K562 (cell line): Measurements from ENCODE around the gene MAP2K7. TPM values are rescaled to one million over a fixed set of nuclear protein-coding genes. Genes with fewer than 3 reads are reported as not detected.
A peak's percentile ranks its signal among the peaks of the same experiment; 100 is the strongest.

Experiments used
- ATAC-seq: fragments of 200-7000 bp; cut with Tn5 transposase; 3 replicates; pipeline ENCODE4 v1.9.1; 2020; ENCODE audit warnings: moderate library complexity
- BruUV-seq: library from RNA; stranded (reverse); fragments of 400-500 nt; replicated peaks from 2 replicates; lab custom pipeline; 2021; lab: Mats Ljungman, UMichigan
- CTCF ChIA-PET: fragments of 300-600 bp; formaldehyde crosslinking; extraction: SDS; loops from one replicate; lab custom pipeline; 2021; ENCODE audit warnings: low intra/inter-chr PET ratio; lab: Yijun Ruan, JAX
- POLR2A ChIA-PET: fragments of 300-600, 350-650 bp; sonication (Branson Sonifier 250); formaldehyde crosslinking; extraction: SDS; loops from one replicate; lab custom pipeline; 2021; ENCODE audit warnings: antibody characterized with exemption, inconsistent platforms; lab: Yijun Ruan, JAX
- DNase-seq, 4 experiments: peaks; one replicate each; pipeline versions ENCODE4 v3.0.0 to v3.0.0-alpha.2; 2011 to 2018; ENCODE audit warnings: low spot score in 3 of 4, mixed read lengths in 3 of 4; ENCODE audit errors: extremely low read depth in 1 of 4
- FAIRE-seq: peaks from 2 replicates; lab custom pipeline; 2011; peaks lifted over from hg19 to GRCh38; lab: Jason Lieb, UNC
- H2AFZ ChIP-seq: 2 replicates; pipeline ENCODE4 v1.6.0; 2011; ENCODE audit warnings: low read depth, low read length, control low read depth, inconsistent platforms
- H3K27ac ChIP-seq: fragments of 200-600 bp; 3 replicates; pipeline ENCODE4 v1.8.0; 2011; ENCODE audit warnings: low read depth, mild to moderate bottlenecking, control low read depth, inconsistent platforms, low read length, moderate library complexity, mixed read lengths; ENCODE audit errors: extremely low read depth
- H3K27me3 ChIP-seq, 2 experiments: fragments of 300-600 bp in 1 of 2; 2 replicates in 1 of 2; 3 replicates in 1 of 2; pipeline versions ENCODE4 v1.6.0 to v1.8.0; 2011; ENCODE audit warnings: inconsistent platforms in 2 of 2, low read length in 2 of 2, mild to moderate bottlenecking in 1 of 2, mixed read lengths in 1 of 2, moderate library complexity in 1 of 2; ENCODE audit not compliant: control insufficient read depth in 2 of 2, insufficient read depth in 2 of 2
- H3K36me3 ChIP-seq: fragments of 300-600 bp; 3 replicates; pipeline ENCODE4 v1.8.0; 2011; ENCODE audit warnings: mild to moderate bottlenecking, low read length, inconsistent platforms; ENCODE audit not compliant: control insufficient read depth, insufficient read depth
- H3K4me1 ChIP-seq, 2 experiments: fragments of 200-600 bp in 1 of 2; replicated peaks in 1 of 2; 2 replicates in 1 of 2; 3 replicates in 1 of 2; pipeline versions ENCODE4 v1.5.1 to v1.8.0; 2011; ENCODE audit warnings: inconsistent platforms in 2 of 2, low read length in 2 of 2, mild to moderate bottlenecking in 1 of 2, mixed read lengths in 1 of 2, moderate library complexity in 1 of 2; ENCODE audit not compliant: control insufficient read depth in 2 of 2, insufficient read depth in 2 of 2
- H3K4me2 ChIP-seq: 2 replicates; pipeline ENCODE4 v1.6.1; 2011; ENCODE audit warnings: low read length, control low read depth, inconsistent platforms, mixed read lengths; ENCODE audit not compliant: insufficient read depth
- H3K4me3 ChIP-seq: fragments of 200-600 bp; sonication (generic), shearing (Covaris generic); 2 replicates; pipeline ENCODE4 v1.5.1; 2016; ENCODE audit warnings: control low read depth, inconsistent platforms
- H3K79me2 ChIP-seq: fragments of 200-600 bp; 3 replicates; pipeline ENCODE4 v1.8.0; 2011; ENCODE audit warnings: low read length, inconsistent platforms; ENCODE audit not compliant: control insufficient read depth, insufficient read depth
- H3K9ac ChIP-seq, 2 experiments: 2 replicates each; pipeline versions ENCODE4 v1.6.0 to v1.6.1; 2011; ENCODE audit warnings: low read depth in 2 of 2, low read length in 2 of 2, control low read depth in 1 of 2, inconsistent platforms in 1 of 2, mild to moderate bottlenecking in 1 of 2, mixed read lengths in 1 of 2; ENCODE audit not compliant: insufficient read depth in 1 of 2
- H3K9me1 ChIP-seq: one replicate; pipeline ENCODE4 v1.6.0; 2011; ENCODE audit warnings: inconsistent platforms, mild to moderate bottlenecking, low read length, moderate library complexity; ENCODE audit not compliant: control insufficient read depth, insufficient read depth
- H3K9me3 ChIP-seq: replicated peaks from 2 replicates; pipeline ENCODE4 v1.5.1; 2011; ENCODE audit warnings: low read depth, low read length, inconsistent platforms; ENCODE audit not compliant: control insufficient read depth, insufficient read depth
- H4K20me1 ChIP-seq: replicated peaks from 2 replicates; pipeline ENCODE4 v1.6.1; 2011; ENCODE audit warnings: low read length, inconsistent platforms, mixed read lengths; ENCODE audit not compliant: control insufficient read depth, insufficient read depth
- BHLHE40 ChIP-seq: IDR thresholded peaks from 2 replicates; pipeline ENCODE4 v1.6.1; 2011; ENCODE audit warnings: low read length, improper control_type of control experiment
- C11orf30 ChIP-seq: fragments of 450-650 bp; IDR thresholded peaks from 2 replicates; pipeline ENCODE4 v1.6.1; 2016; ENCODE audit warnings: low read depth, mild to moderate bottlenecking
- CBX1 ChIP-seq: sonication (generic); IDR thresholded peaks from 2 replicates; pipeline ENCODE4 v1.6.1; 2016; ENCODE audit warnings: antibody characterized with exemption, low read depth, mild to moderate bottlenecking
- EP400 ChIP-seq: fragments of 450-650 bp; IDR thresholded peaks from 2 replicates; pipeline ENCODE4 v1.6.1; 2017; ENCODE audit warnings: antibody characterized with exemption, mild to moderate bottlenecking, moderate library complexity
- ETS2 ChIP-seq: IDR thresholded peaks from 2 replicates; pipeline ENCODE4 v1.6.1; 2016; ENCODE audit warnings: borderline replicate concordance, missing genetic modification characterization, mild to moderate bottlenecking, moderate library complexity, missing compliant biosample characterization; ENCODE audit not compliant: poor library complexity, severe bottlenecking
- HDAC1 ChIP-seq, 2 experiments: fragments of 450-650 bp; IDR thresholded peaks; 2 replicates each; pipeline ENCODE4 v1.6.1; 2016 to 2017; ENCODE audit warnings: inconsistent platforms in 1 of 2, mild to moderate bottlenecking in 1 of 2, moderate library complexity in 1 of 2
- MNT ChIP-seq, 2 experiments: fragments of 450-650 bp; conservative IDR thresholded peaks; 2 replicates each; pipeline ENCODE4 v1.6.1; 2017; ENCODE audit warnings: mild to moderate bottlenecking in 2 of 2, moderate library complexity in 2 of 2
- NFE2L1 ChIP-seq: fragments of 450-650 bp; IDR thresholded peaks from 2 replicates; pipeline ENCODE4 v1.6.1; 2016; ENCODE audit warnings: missing genetic modification characterization, low read depth, mild to moderate bottlenecking, missing compliant biosample characterization, moderate library complexity, borderline replicate concordance
- RBM15 ChIP-seq: fragments of 200-400 bp; formaldehyde crosslinking; IDR thresholded peaks from 2 replicates; pipeline ENCODE4 v1.6.1; 2018; ENCODE audit warnings: mild to moderate bottlenecking, low read length, moderate library complexity; ENCODE audit not compliant: insufficient read depth
- ZBTB40 ChIP-seq, 2 experiments: fragments of 450-650 bp in 1 of 2; sonication (generic) in 1 of 2; formaldehyde crosslinking in 1 of 2; IDR thresholded peaks; 2 replicates each; pipeline versions ENCODE4 v1.7.1 to v1.9.0; 2016 to 2022; ENCODE audit warnings: inconsistent platforms in 1 of 2, mild to moderate bottlenecking in 1 of 2, missing genetic modification reagents in 1 of 2
- ZNF23 ChIP-seq: fragments of 250-450 bp; sonication (Bioruptor Pico); IDR thresholded peaks from 2 replicates; pipeline ENCODE4 v1.4.0; 2020; ENCODE audit warnings: mild to moderate bottlenecking
- WGBS: fragments of 100-300 bp; shearing (Covaris generic); methylation state at CpG from one replicate; pipeline ENCODE4 v1.1.6; 2016; ENCODE audit warnings: low coverage, mixed read lengths; ENCODE audit not compliant: insufficient coverage; ENCODE audit errors: missing lambda C conversion rate; 5-methylcytosine and 5-hydroxymethylcytosine counted together
- in situ Hi-C: fragments of 300-500 bp; cut with MboI; formaldehyde crosslinking; loops from 4 replicates; pipeline ENCODE4 v1.15.0; 2018; ENCODE audit warnings: inconsistent platforms, mixed read lengths
- intact Hi-C: fragments of 100-400 bp; cut with micrococcal nuclease; formaldehyde crosslinking; loops from 2 replicates; pipeline ENCODE4 v1.14.2; 2022
- polyA plus RNA-seq, 8 experiments: library from polyadenylated mRNA; depleted of rRNA in 4 of 8; stranded (reverse) in 5 of 8; unstranded in 3 of 8; fragments of >200 nt; fragmentation: Nextera tagmentation in 2 of 8; fragmentation: Illumina TruSeq in 1 of 8; extraction: Ambion mirVana in 2 of 8; extraction: Trizol in 1 of 8; gene quantifications; 2 replicates each; pipeline versions ENCODE4 v1.2.1 to v1.2.3, GENCODE V29; 2011 to 2014; ENCODE audit warnings: inconsistent platforms in 1 of 8, missing spikeins in 1 of 8
- total RNA-seq, 7 experiments: library from RNA; depleted of rRNA in 6 of 7; stranded (reverse); fragments of >200 nt in 6 of 7; fragmentation: Illumina TruSeq in 2 of 7; extraction: Trizol in 2 of 7; gene quantifications; 2 replicates each; pipeline versions ENCODE4 v1.2.1 to v1.2.3, GENCODE V29; 2011 to 2021; ENCODE audit warnings: low replicate concordance in 1 of 7

Gene MAP2K7
- total and polyA plus RNA-seq, 9 of the 15 experiments (the other 6 are each of a cell fraction or from before 2014, with no cell fraction given): 0.51 to 45.8 (median 14.1) TPM

DNA sequence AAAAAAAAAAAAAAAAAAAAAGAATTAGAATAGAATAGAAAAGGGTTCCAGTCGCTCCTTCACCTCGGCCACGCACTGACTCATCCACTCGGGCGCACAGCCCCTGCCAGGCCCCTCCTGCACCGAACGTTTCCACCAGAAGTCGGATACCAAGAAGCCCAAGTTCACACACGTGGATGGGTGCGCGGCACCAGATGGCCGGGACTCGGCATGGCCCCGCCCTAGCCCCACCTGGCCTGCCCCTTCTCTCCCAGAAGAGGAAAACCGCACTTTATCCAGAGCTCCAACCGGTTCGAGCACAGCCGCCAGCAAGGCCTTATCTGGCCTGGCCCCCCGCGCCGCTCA lies 35.4 kb upstream of the MAP2K7 start:
- CTCF ChIA-PET: interaction anchor here (1.2 kb wide), 1 partner anchor 16 kb away, joined by 3 read pairs; no protein-coding TSS in a partner anchor
- Histone ChIP-seq H4K20me1 (peaks cover 13% of the 10 kb centered on the region), H3K9me1 (no peaks in the 10 kb centered on the region), H3K4me2 (peak overlapping the region; percentile 83), H3K79me2 (no peaks in the 10 kb centered on the region), H3K36me3 (no peaks in the 10 kb centered on the region), H3K9me3 (no peaks in the 10 kb centered on the region), H3K27ac (peak overlapping the region; percentile 71; the same call in 2 of the 3 replicates), H2AFZ (peak overlapping the region; percentile 99), H3K9ac (peak overlapping the region in 1 of 2 experiments; percentile 88; a peak in 3 of 4 replicates), H3K4me3 (peak overlapping the region; percentile 75), H3K4me1 (peaks cover 15 to 89% of the 10 kb centered on the region in 2 experiments; a peak in 4 of 5 replicates), H3K27me3 (no peaks in the 10 kb centered on the region; a peak in 1 of 5 replicates)
- no peak; the same call in 2 of the 3 replicates for ATAC-seq
- in situ Hi-C loops (no loop called here), intact Hi-C loops (no loop called here)
- POLR2A ChIA-PET: interaction anchor here (0.6 to 2.0 kb wide), 9 partner anchors 10 to 528 kb away, joined by 3 to 16 read pairs (median 5); partner anchors contain the start of genes MAP2K7 and SNAPC2
- 2% methylated on average over 17 of the region's 21 CpGs for WGBS
- no peak for FAIRE-seq
- peak in 2 of 4 experiments; percentile 45 to 47 for DNase-seq
- BruUV-seq: no TSS peak
- peak in 1 of 2 experiments; percentile 73; a peak in 2 of 4 replicates for TF ChIP-seq MNT (conservative IDR thresholded peaks at IDR 0.05)
- TF ChIP-seq ZBTB40 (IDR thresholded peaks at IDR 0.05): no peak
- no peak for TF ChIP-seq ZBTB40 (CRISPR knock-in tag; IDR thresholded peaks at IDR 0.05)
- TF ChIP-seq HDAC1 (IDR thresholded peaks at IDR 0.05): peak in 1 of 2 experiments; percentile 55; a peak in 1 of 4 replicates
- TF ChIP-seq BHLHE40: 0 out of 2 replicates have a peak, but pooled peaks have one; percentile 11
- TF ChIP-seq C11orf30: no peak
- no peak; the same call in 1 of the 2 replicates for TF ChIP-seq EP400
- TF ChIP-seq RBM15: no peak
- no peak for TF ChIP-seq ZNF23 (CRISPR knock-in tag)
- no peak for TF ChIP-seq NFE2L1
- no peak for TF ChIP-seq ETS2 (tag)
- TF ChIP-seq CBX1: 0 out of 2 replicates have a peak, but pooled peaks have one; percentile 10
